Renal cortex interstitium (tissue), 15 donors: ENCODE data around the gene LAMB3. TPM values are rescaled to one million over a fixed set of nuclear protein-coding genes. Genes with fewer than 3 reads are reported as not detected.
A peak's percentile ranks its signal among the peaks of the same experiment; 100 is the strongest.
"Not testable (repeated sequence)": the region's sequence is repeated elsewhere in the genome, so short reads cannot be mapped to it uniquely, and the experiment has no call there.

Experiments used
- DNase-seq, 11 donors: peaks; one replicate each; pipeline ENCODE4 v3.0.0-alpha.2; 2013; ENCODE audit warnings: low read depth in 9 of 11, low spot score in 4 of 11; ENCODE audit errors: extremely low read depth in 1 of 11
- long read RNA-seq, 16 experiments: transcript quantifications; one replicate each; lab custom pipeline, GENCODE V29; 2026
- polyA plus RNA-seq, 3 donors: library from polyadenylated mRNA; unstranded; fragments of 120-200 nt; gene quantifications; one replicate each; pipeline ENCODE4 v1.2.1, GENCODE V29; 2013; ENCODE audit not compliant: insufficient read length in 3 of 3

LAMB3 gene
- 1 to 10 TPM in 1 of 3 donors, under 1 TPM in 2; 0.50 to 1.9 (median 0.69) TPM for polyA plus RNA-seq
- long read RNA-seq, donor 1, result 0 reads
- long read RNA-seq, donor 2, result 0 reads
- long read RNA-seq, donor 3, result 0 reads
- long read RNA-seq, donor 4, result 0 reads
- long read RNA-seq, donor 5, result 0 reads
- long read RNA-seq, donor 6, result 0 reads
- long read RNA-seq, donor 7, result 0 reads
- long read RNA-seq, donor 8, full-length matches to known transcripts, result 1 of 1 reads
- long read RNA-seq, donor 8, partial matches to known transcripts, result 0 of 1 reads
- long read RNA-seq, donor 8, other reads (novel, unspliced or antisense), result 0 of 1 reads
- long read RNA-seq, donor 9, full-length matches to known transcripts, result 1 of 1 reads
- long read RNA-seq, donor 9, partial matches to known transcripts, result 0 of 1 reads
- long read RNA-seq, donor 9, other reads (novel, unspliced or antisense), result 0 of 1 reads
- long read RNA-seq, donor 10, full-length matches to known transcripts, result 1 of 1 reads
- long read RNA-seq, donor 10, partial matches to known transcripts, result 0 of 1 reads
- long read RNA-seq, donor 10, other reads (novel, unspliced or antisense), result 0 of 1 reads
- long read RNA-seq, donor 11, result 0 reads
- long read RNA-seq, donor 12, result 0 reads
- long read RNA-seq, donor 13, result 0 reads
- long read RNA-seq, donor 14, result 0 reads
- long read RNA-seq, donor 15, full-length matches to known transcripts, result 1 of 1 reads
- long read RNA-seq, donor 15, partial matches to known transcripts, result 0 of 1 reads
- long read RNA-seq, donor 15, other reads (novel, unspliced or antisense), result 0 of 1 reads
- long read RNA-seq, donor 16, result 0 reads

DNA sequence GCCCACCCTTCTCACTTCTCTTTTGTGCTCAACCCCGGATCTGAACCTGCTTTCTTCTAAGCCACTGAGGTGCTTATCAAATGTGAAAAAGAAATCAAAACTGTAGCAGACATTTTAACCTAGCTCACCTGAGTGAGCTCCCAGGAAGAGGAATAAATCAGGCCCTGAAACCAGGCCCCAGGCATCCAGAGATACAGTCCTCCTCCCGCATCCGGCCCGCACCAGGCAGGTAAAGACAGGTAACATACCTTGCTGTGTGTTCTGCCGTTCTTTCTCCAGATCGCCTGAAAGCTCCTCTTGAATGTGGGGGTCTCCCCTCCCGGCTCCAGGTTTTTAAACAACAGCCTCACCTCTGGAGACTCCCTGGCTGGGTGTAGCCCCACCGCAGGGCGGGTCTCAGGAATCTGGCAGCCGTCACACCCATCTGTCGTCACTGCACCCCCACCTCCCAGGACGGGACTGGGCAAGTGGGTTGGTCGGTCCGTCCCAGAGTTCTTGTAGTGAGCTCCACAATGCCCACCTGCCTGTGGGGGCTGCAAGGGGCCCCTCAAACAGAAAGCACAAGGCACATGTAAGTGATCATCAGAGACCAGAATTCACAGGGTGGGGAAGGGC is at the start of gene LAMB3:
LAMB3 (minus strand) TSS at position 305 of the 615 bp plus-strand sequence. CDS start 1,481 bp downstream, outside the sequence.
- DNase-seq, result no peak

DNA sequence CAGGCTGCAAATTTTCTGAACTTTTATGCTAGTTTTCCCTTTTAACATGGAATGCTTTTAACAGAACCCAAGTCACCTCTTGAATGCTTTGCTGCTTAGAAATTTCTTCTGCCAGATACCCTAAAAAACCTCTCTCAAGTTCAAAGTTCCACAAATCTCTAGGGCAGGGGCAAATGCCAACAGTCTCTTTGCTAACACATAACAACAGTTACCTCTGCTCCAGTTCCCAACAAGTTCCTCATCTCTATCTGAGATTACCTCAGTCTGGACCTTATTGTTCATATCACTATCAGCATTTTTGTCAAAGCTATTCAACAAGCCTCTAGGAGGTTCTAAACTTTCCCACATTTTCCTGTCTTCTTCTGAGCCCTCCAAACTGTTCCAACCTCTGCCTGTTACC is 48.5 kb upstream of the LAMB3 start:
- DNase-seq, result not testable (repeated sequence)

DNA sequence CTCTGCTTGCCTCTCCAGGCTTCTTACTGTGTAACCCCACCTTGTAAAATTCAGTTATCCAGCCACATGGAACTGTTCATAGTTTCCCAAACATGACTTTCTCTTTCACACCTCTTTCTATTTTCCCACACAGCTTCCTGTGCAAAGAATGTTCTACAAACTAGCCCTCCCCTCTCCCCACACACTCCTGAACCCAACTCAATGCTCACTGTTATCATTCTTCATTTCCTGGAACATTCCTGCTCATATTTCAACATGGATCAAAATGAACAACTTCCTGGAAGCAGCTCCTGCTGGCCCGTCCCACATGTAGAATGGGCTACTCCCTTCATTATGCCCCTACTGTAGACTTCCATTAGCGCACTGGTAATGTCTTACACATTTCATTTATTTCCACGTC is 44.9 kb upstream of the LAMB3 start:
- DNase-seq, result no peak

DNA sequence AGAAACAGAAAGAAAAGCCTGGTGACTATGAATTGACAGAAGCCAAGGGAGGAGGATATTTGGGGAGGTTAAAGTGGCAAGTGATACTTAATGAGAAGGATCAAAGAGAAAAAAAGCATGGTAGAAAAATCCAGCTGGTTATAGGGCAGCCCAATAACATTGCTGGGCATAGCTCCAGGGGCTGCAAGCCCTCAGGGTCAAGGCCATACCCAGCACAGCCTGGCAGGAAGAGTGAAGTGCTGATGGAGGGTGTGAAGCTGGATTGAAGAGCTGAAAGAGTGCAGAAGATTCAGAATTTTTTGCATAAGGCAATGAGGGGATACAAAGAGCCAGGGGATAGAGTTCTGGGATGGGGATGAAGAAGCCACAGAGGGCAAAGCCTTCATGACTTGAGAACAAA is 44.4 kb upstream of the LAMB3 start:
- no peak for DNase-seq

GRCh38 chr1:209692745-209693504 is 40.7 kb upstream of the LAMB3 start:
- DNase-seq, result peak; percentile 47 to 86 (median 71)

DNA sequence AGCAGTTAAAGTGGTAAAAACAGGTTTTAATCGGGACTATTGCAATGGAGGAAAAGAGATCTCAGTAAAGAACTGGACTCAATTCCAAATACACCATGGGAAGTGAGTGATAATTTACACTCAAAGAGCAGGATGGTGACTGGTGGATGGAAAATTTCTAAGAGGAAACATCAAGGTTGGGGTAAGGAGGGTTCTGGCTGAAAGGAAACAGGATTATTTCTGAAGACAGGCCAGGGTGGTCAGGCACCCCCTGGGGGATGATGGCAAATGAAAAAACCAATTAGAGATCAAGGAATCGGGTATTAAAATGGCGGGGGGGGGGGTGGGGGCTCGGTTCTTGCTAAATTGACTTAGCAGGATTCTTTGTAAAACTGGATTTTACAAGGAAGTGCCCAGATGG is 40.1 kb upstream of the LAMB3 start:
- no peak for DNase-seq

DNA sequence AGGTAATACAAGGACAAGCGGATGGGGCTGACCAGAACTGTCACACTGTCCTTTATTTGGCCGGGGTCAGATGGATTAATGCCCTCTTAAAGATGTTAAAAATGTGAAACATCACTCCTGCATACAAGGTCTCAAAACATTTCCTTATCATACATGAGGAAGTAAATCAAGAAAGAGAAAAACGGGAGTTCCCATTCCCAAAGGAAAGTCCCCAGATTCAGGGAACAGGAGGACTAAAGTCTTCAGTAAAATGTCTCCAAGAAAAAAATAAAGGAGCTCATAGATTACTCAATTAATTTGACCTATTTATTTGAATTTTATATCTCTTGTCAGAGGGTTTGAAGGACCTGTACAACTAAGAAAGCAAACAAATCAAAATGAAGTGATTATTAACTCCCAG is 39.0 kb upstream of the LAMB3 start:
- DNase-seq, result no peak

GRCh38 chr1:209689477-209689876 is 37.3 kb upstream of the LAMB3 start:
- no peak for DNase-seq

GRCh38 chr1:209688746-209689234 is 36.6 kb upstream of the LAMB3 start:
- no peak for DNase-seq

DNA sequence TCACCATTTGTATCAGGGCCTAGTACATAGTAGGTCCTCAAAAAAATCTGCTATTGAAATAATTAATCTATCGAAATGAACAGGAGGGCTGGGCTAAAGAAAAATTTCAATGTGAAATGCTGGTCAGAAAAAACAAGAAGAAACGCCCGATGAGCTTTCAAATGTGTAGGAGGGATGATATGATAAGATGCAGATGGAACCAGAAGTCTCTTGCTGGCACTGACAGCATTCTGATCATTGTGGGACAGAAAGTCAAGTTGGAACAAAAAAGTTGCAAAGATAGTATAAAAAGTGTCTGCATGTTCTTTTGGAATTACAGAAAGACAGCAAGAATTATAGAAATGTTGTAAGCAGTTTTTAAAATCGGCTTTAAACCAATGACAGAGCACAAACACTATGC is 34.1 kb upstream of the LAMB3 start:
- DNase-seq, result no peak

DNA sequence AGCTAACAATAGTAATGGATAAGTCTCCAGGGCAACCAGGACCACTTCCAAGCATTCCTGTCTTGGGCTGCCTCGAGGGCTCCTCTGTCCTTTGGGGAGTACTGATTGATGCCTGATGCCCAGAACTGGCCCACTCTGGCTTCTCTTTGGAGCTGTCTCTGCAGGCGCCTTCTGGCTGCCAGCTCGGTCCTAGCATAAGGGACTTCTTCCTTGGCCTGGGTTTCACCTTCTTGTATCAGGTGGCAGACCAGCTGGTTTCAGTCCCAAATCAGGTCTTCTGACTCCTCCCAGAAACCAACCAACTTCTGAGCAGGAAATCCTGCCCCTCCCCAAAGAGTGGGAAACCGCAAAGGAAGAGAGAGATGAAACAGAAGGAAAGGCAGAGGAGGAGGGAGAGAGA is 33.6 kb upstream of the LAMB3 start:
- no peak for DNase-seq

DNA sequence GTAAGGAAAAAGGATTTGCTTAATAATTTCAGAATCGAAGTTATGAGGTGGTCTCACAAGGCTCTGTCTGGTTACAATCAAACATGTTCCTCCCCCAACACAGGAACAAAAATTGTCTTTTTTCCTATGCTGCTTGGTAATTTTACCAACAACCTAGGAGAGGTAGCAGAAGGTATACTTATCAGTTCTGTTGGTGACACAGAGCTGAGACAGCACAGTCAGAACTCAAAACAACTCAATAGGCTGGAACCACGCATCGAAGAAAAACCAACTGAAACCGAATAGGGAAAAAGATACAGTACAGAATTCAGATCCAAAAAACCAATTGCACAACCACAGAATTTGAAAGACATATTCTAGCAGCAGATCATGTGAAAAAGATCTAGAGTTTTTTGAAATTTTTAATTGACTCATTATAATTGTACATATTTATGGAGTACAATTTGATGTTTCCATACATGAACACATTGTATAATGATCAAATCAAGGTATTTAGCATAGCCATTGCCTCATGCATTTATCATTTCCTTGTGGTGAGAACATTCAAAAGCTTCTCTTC is 26.8 kb upstream of the LAMB3 start:
- DNase-seq, result no peak

DNA sequence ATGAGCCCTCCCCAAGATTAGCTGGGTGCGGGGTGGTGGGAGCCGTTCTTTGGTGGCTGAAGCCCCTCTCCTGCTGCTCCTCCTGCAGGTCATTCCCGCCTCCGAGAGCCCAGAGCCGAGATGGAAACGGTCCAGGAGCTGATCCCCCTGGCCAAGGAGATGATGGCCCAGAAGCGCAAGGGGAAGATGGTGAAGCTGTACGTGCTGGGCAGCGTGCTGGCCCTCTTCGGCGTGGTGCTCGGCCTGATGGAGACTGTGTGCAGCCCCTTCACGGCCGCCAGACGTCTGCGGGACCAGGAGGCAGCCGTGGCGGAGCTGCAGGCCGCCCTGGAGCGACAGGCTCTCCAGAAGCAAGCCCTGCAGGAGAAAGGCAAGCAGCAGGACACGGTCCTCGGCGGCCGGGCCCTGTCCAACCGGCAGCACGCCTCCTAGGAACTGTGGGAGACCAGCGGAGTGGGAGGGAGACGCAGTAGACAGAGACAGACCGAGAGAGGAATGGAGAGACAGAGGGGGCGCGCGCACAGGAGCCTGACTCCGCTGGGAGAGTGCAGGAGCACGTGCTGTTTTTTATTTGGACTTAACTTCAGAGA is 23.4 kb upstream of the LAMB3 start:
- DNase-seq, result peak in 4 of 11 donors; percentile 24 to 38 (median 30)

GRCh38 chr1:209674957-209675564 is 22.8 kb upstream of the LAMB3 start, which contains the start of gene G0S2:
Gene G0S2 (plus strand): TSS chr1:209675412. CDS start chr1:209675685, 273 bp downstream.
- peak in 7 of 11 donors; percentile 31 to 56 (median 38) for DNase-seq

GRCh38 chr1:209673631-209674417 is 21.6 kb upstream of the LAMB3 start:
- no peak for DNase-seq

GRCh38 chr1:209672705-209673630 is 20.7 kb upstream of the LAMB3 start:
- DNase-seq, result no peak
